GM13977 (cell line): ENCODE results near the gene CDR2L.
"Not testable (repeated sequence)": the region's sequence is repeated elsewhere in the genome, so short reads cannot be mapped to it uniquely, and the experiment has no call there.

ENCODE experiments used
- DNase-seq: peaks from one replicate; pipeline ENCODE4 v3.0.0; 2012; ENCODE audit warnings: low spot score
- in situ Hi-C: fragments of 300-500 bp; cut with MboI; formaldehyde crosslinking; loops from one replicate; pipeline ENCODE4 v1.12.0; 2022; ENCODE audit warnings: low sequenced_read_pairs, low pct_unique_long_range_greater_than_20kb, mixed read lengths, inconsistent platforms; ENCODE audit not compliant: unreplicated experiment
- TF ChIP-seq, protein P1 (sequence below): IDR thresholded peaks from 2 replicates; pipeline ENCODE4 v1.5.1; 2012; ENCODE audit warnings: mild to moderate bottlenecking, control low read depth; ENCODE audit not compliant: insufficient read depth; ENCODE audit errors: extremely low read depth, missing control alignments

CDR2L gene

DNA sequence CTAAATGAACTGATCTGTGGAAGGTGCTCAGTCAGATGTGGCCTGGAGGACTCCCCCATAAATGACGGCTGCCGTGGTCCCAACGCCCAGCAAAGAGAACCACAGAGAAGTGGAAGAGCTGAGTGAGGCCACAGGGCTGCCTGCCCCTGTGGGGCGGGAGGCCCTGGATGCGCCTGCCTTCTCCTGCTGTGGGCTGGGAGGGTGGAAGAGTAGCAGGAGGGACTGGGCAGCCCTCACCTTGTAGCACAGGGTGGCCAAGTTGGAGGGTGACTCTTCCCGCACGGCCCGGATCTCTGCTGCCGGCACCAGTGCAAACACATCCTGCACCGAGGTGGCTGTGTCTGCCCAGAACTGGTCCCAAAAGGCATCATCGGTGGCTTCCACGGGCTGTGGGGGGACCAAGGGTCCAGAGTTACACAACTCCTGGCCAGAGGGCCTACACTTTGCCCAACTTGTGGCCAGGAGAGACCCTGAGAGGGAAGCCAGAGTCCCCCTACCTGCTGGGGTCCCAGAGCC lies 23.1 kb upstream of the CDR2L start:
- no peak for DNase-seq
- TF ChIP-seq, protein P1, sequence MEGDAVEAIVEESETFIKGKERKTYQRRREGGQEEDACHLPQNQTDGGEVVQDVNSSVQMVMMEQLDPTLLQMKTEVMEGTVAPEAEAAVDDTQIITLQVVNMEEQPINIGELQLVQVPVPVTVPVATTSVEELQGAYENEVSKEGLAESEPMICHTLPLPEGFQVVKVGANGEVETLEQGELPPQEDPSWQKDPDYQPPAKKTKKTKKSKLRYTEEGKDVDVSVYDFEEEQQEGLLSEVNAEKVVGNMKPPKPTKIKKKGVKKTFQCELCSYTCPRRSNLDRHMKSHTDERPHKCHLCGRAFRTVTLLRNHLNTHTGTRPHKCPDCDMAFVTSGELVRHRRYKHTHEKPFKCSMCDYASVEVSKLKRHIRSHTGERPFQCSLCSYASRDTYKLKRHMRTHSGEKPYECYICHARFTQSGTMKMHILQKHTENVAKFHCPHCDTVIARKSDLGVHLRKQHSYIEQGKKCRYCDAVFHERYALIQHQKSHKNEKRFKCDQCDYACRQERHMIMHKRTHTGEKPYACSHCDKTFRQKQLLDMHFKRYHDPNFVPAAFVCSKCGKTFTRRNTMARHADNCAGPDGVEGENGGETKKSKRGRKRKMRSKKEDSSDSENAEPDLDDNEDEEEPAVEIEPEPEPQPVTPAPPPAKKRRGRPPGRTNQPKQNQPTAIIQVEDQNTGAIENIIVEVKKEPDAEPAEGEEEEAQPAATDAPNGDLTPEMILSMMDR, result no peak
- in situ Hi-C loops, result no loop called here

DNA sequence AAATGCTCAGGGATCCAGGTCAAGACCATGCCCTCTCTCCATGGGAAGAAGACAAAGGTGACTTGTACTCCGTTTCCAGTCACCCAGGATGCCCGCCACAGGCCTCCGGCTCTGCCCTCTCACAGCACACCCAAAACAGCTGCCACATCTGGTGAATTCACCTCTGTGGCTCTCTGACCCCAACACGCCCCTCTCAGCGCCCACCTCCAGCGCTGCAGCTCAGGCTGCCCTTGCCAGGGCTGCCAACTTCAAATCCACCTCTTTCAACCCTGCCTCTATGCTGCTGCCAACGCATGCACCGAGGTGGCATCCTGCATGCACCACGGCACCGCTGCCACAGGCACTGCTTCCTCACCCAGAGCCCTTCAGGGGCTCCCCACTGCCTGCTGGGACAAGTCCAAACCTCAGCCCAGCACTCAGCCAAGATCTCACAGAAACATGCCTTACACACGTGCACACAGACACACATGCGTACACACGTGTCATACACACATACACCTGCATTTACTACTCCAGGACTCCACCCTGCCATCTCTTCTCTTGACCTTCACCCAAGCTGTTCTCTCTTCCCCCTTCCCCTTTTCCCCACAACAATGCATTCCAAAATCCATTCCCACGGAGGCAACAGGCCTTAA lies 22.3 kb upstream of the CDR2L start:
- TF ChIP-seq, protein P1, result no peak
- DNase-seq, result no peak
- in situ Hi-C loops, result no loop called here

DNA sequence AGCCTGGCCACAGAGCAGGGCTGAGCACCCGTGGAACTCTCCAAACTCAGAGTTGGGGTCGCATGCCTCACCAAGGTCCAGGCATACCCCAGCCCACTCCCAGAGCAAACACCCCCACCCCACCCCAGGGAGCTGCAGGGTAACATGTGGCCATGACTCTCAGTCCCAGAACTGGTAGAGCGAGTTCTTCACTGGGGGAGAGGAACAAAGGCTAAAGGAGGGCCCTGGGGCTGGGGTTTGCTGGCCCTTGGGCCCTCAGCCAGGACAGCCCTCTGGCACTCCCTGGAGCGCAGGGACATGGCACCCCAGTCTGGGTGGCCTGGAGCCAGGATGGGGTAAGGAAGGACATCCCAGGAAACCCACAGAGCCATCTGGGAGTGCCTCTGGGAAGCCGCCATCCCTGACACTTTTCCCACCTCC lies 19.1 kb upstream of the CDR2L start:
- in situ Hi-C loops, result no loop called here
- no peak for DNase-seq
- TF ChIP-seq, protein P1, result no peak

DNA sequence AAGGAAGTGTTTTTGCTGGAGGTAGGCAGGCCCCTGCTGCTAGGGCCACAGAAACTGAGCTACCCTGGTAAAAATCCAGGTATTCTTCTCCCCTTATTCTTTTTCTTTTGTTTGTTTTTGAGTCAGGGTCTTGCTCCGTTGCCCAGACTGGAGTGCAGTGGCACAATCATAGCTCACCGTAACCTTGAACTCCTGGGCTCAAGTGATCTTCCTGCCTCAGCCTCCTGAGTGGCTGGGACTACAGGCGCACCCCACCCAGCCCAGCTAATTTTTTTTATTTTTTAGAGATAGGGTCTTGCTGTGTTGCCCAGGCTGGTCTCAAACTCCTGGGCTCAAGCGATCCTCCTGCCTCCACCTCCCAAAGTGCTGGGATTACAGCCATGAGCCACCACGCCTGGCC lies 17.9 kb upstream of the CDR2L start:
- DNase-seq, in situ Hi-C loops: not testable (repeated sequence)

DNA sequence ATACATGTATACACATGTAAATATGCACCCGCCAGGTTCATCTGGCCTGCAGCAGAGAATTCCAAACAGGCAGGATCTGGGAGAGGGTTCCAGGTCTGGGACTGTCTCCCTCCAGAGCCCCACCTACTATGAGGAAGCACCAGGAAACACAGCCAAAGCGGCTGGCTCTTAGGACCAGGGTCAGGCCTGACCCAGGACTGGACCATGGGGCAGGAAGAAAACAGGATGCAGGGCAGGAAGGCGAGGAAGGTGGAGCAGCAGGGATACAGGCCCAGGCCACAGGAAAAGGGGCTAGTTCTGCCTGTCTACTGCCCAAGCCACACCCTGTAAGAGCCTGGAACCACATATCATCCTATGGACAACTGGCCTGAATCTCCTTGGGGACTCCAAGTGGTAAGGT lies 17.0 kb upstream of the CDR2L start:
- in situ Hi-C loops, result no loop called here
- TF ChIP-seq, protein P1, result no peak
- no peak for DNase-seq

DNA sequence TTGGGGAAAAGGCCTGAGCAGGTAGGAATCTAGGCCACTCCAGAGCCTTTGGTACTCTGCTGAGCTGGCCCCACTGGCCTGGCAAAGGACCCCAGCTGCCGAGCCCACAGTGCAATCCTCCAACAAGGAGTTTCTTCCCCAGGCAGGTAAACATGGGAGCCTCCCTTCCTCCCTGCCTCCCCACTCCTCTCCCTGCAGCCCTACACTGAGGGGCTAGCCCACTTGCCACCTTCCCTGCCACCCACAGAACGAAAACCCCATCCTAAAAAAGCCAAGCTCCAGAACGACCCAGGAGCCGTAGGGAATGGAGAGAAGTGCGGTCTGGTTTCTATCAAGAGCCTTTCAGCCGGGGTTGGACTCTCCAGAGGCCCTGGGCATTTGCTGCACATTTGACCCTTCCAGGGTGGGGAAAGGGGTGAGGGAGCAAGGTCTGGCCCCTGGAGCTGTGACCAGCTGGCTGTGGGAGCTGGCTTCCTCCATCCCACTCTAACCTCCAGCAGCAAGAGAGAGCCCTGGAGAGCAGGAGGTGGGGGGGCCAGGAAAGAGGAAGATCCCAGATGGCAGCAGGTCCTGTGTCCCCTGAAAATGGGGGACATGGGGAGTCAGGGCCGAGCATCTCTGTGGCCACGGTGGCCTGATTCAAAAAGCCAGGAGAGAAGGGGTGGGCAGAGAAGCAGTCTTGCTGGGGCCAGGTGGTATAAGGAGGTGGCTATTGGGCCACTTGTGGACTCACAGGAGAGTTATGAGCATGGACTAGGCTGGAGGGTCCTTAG lies 16.2 kb upstream of the CDR2L start:
- TF ChIP-seq, protein P1, result no peak
- no peak for DNase-seq
- in situ Hi-C loops, result no loop called here

DNA sequence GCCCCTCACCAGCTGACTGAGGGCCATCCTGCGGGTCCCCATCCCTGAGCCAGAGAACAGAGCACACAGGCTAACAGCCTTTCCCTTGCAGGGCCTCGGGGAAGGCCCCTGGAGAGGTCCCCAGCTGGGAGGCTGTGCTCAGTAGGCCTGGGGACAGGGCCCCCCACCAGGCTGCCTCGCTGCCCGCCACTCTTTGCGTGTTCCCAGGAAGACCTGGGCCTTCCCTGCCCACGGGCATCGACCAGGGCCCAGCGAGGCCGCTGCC lies 15.7 kb upstream of the CDR2L start:
- DNase-seq, result no peak
- TF ChIP-seq, protein P1, result no peak
- in situ Hi-C loops, result no loop called here
